ENCODE results near the gene BCL7B. TPM values are rescaled to one million over a fixed set of nuclear protein-coding genes. Genes with fewer than 3 reads are reported as not detected.

BCL7B gene
- total RNA-seq, 1 donor from 2014 or later = 52.8 TPM

GRCh38 chr7:73578342-73579128 lies 21.0 kb upstream of the BCL7B start, which contains the start of gene TBL2:
TBL2 (minus strand) TSS chr7:73578579; CDS start chr7:73578549, 30 bp downstream.
- no peak for TF ChIP-seq CTCF (IDR thresholded peaks at IDR 0.05)
- Histone ChIP-seq H3K27ac (peak within 1 kb of the TSS; percentile 90), H3K4me1 (peaks cover 45% of the 10 kb centered on the region), H3K36me3 (peaks cover 29% of the 10 kb centered on the region), H3K9me3 (no peaks in the 10 kb centered on the region), H3K4me3 (peak within 1 kb of the TSS; percentile 86), H3K27me3 (ENCODE audit: low read depth) (no peaks in the 10 kb centered on the region)
- ATAC-seq (peak; percentile 97 to 98), DNase-seq (peak; percentile 99)
- intact Hi-C loops (cut with DNase I) = no loop called here

GRCh38 chr7:73577627-73578341 lies 20.3 kb upstream of the BCL7B start:
- H3K4me1 ChIP-seq = peaks cover 43% of the 10 kb centered on the region
- H3K9me3 ChIP-seq = no peaks in the 10 kb centered on the region
- DNase-seq (peak; percentile 43), ATAC-seq (peak; percentile 33 to 54)
- H3K4me3 ChIP-seq = peak overlapping the region; percentile 86
- peak overlapping the region; percentile 90 for H3K27ac ChIP-seq
- peaks cover 37% of the 10 kb centered on the region for H3K36me3 ChIP-seq
- no peak for TF ChIP-seq CTCF (IDR thresholded peaks at IDR 0.05)
- intact Hi-C loops (cut with DNase I) = no loop called here
- no peaks in the 10 kb centered on the region for H3K27me3 ChIP-seq (ENCODE audit: low read depth)

GRCh38 chr7:73573791-73574190 lies 16.3 kb upstream of the BCL7B start:
- DNase-seq = peak; percentile 17
- Histone ChIP-seq H3K27me3 (ENCODE audit: low read depth) (no peaks in the 10 kb centered on the region), H3K9me3 (no peaks in the 10 kb centered on the region), H3K4me1 (peaks cover 18% of the 10 kb centered on the region), H3K4me3 (no peak overlapping the region), H3K36me3 (peaks cover 77% of the 10 kb centered on the region), H3K27ac (no peak overlapping the region)
- no peak for ATAC-seq
- TF ChIP-seq CTCF (IDR thresholded peaks at IDR 0.05) = no peak
- intact Hi-C loops (cut with DNase I) = no loop called here

GRCh38 chr7:73573276-73573675 lies 15.8 kb upstream of the BCL7B start:
- intact Hi-C loops (cut with DNase I) = no loop called here
- DNase-seq = peak; percentile 25
- Histone ChIP-seq H3K9me3 (no peaks in the 10 kb centered on the region), H3K36me3 (peaks cover 82% of the 10 kb centered on the region), H3K4me3 (no peak overlapping the region), H3K27ac (no peak overlapping the region), H3K27me3 (ENCODE audit: low read depth) (no peaks in the 10 kb centered on the region), H3K4me1 (peaks cover 18% of the 10 kb centered on the region)
- ATAC-seq = no peak
- TF ChIP-seq CTCF (IDR thresholded peaks at IDR 0.05) = no peak

- intact Hi-C loops (cut with DNase I) = no loop called here
Observed at GRCh38 chr7:73572767-73573186, 15.3 kb upstream of the BCL7B start.

More at GRCh38 chr7:73572767-73573186, 15.3 kb upstream of the BCL7B start:
- peaks cover 15% of the 10 kb centered on the region for H3K4me1 ChIP-seq
- H3K9me3 ChIP-seq = no peaks in the 10 kb centered on the region
- no peaks in the 10 kb centered on the region for H3K27me3 ChIP-seq (ENCODE audit: low read depth)
- H3K36me3 ChIP-seq = peaks cover 82% of the 10 kb centered on the region
- no peak for ATAC-seq
- H3K27ac ChIP-seq = no peak overlapping the region
- H3K4me3 ChIP-seq = no peak overlapping the region
- no peak for TF ChIP-seq CTCF (IDR thresholded peaks at IDR 0.05)
- peak; percentile 14 for DNase-seq
